GM19395 (cell line): ENCODE data around the gene JAG1.

Experiments
- ATAC-seq: cut with Tn5 transposase; IDR thresholded peaks from one replicate; pipeline ENCODE4 v1.9.1; 2021; ENCODE audit warnings: mild to moderate bottlenecking, moderate library complexity; ENCODE audit not compliant: unreplicated experiment

Gene JAG1

GRCh38 chr20:10639737-10640556, 33.9 kb downstream of the JAG1 start:
- ATAC-seq, result no peak

- ATAC-seq, result no peak
These were observed 34.6 kb downstream of the JAG1 start for GRCh38 chr20:10639077-10639736.

GRCh38 chr20:10637563-10637962, 36.2 kb downstream of the JAG1 start:
- ATAC-seq, result no peak

GRCh38 chr20:10637031-10637559, 36.7 kb downstream of the JAG1 start:
- no peak for ATAC-seq

GRCh38 chr20:10636326-10636818, 37.4 kb downstream of the JAG1 start:
- ATAC-seq, result no peak

GRCh38 chr20:10635476-10636208, 38.2 kb downstream of the JAG1 start:
- no peak for ATAC-seq

GRCh38 chr20:10634683-10635411, 39.0 kb downstream of the JAG1 start:
- ATAC-seq, result no peak

GRCh38 chr20:10634211-10634610, 39.6 kb downstream of the JAG1 start:
- no peak for ATAC-seq

- no peak for ATAC-seq
These were observed 40.1 kb downstream of the JAG1 start for GRCh38 chr20:10633718-10634117.

GRCh38 chr20:10632721-10633509, 40.9 kb downstream of the JAG1 start:
- ATAC-seq, result no peak

GRCh38 chr20:10631126-10631525, 42.7 kb downstream of the JAG1 start:
- ATAC-seq, result no peak

GRCh38 chr20:10629946-10630650, 43.7 kb downstream of the JAG1 start:
- ATAC-seq, result no peak

- ATAC-seq, result no peak
These were observed 46.9 kb downstream of the JAG1 start for GRCh38 chr20:10626896-10627295.

- ATAC-seq, result no peak
These were observed 48.2 kb downstream of the JAG1 start for GRCh38 chr20:10625641-10626040.

GRCh38 chr20:10622657-10623418, 51.0 kb downstream of the JAG1 start:
- no peak for ATAC-seq

- no peak for ATAC-seq
These were observed 52.6 kb downstream of the JAG1 start for GRCh38 chr20:10621149-10621548.

GRCh38 chr20:10619427-10619826, 54.4 kb downstream of the JAG1 start:
- ATAC-seq, result no peak

GRCh38 chr20:10618611-10619245, 55.1 kb downstream of the JAG1 start:
- no peak for ATAC-seq
